Liver (tissue), 9 donors: ENCODE measurements around the gene SNAI3. TPM values are rescaled to one million over a fixed set of nuclear protein-coding genes. Genes with fewer than 3 reads are reported as not detected.

ENCODE experiments used
- DNase-seq: peaks from one replicate; pipeline ENCODE4 v3.0.0-alpha.2; 2017; ENCODE audit warnings: low spot score
- H3K27ac ChIP-seq, 2 donors: one replicate each; pipeline ENCODE4 v1.7.0; 2013; ENCODE audit warnings: inconsistent platforms in 2 of 2, low read length in 2 of 2, control low read depth in 1 of 2, low read depth in 1 of 2, mild to moderate bottlenecking in 1 of 2
- H3K27me3 ChIP-seq, 4 donors: one replicate each; pipeline versions ENCODE4 v1.6.1 to v1.7.0; 2013; ENCODE audit warnings: low read length in 3 of 4, inconsistent platforms in 1 of 4, mild to moderate bottlenecking in 1 of 4, moderate library complexity in 1 of 4; ENCODE audit not compliant: control insufficient read depth in 4 of 4, insufficient read depth in 4 of 4
- H3K36me3 ChIP-seq, 4 donors: one replicate each; pipeline versions ENCODE4 v1.6.1 to v1.7.0; 2013; ENCODE audit warnings: low read length in 3 of 4, mild to moderate bottlenecking in 3 of 4, low read depth in 1 of 4, moderate library complexity in 1 of 4; ENCODE audit not compliant: control insufficient read depth in 4 of 4, insufficient read depth in 3 of 4
- H3K4me1 ChIP-seq, 4 donors: one replicate each; pipeline versions ENCODE4 v1.6.1 to v1.7.0; 2013; ENCODE audit warnings: low read length in 3 of 4, mild to moderate bottlenecking in 3 of 4, moderate library complexity in 1 of 4; ENCODE audit not compliant: control insufficient read depth in 4 of 4, insufficient read depth in 4 of 4
- H3K4me3 ChIP-seq, 3 donors: one replicate each; pipeline versions ENCODE4 v1.6.1 to v1.7.0; 2013; ENCODE audit warnings: low read length in 3 of 3, control low read depth in 1 of 3, low read depth in 1 of 3, mild to moderate bottlenecking in 1 of 3
- H3K9ac ChIP-seq, 2 donors: one replicate each; pipeline ENCODE4 v1.7.0; 2013; ENCODE audit warnings: low read length in 2 of 2, mild to moderate bottlenecking in 2 of 2, moderate library complexity in 2 of 2, control low read depth in 1 of 2, low read depth in 1 of 2
- H3K9me3 ChIP-seq, 4 donors: one replicate each; pipeline versions ENCODE4 v1.6.1 to v1.7.0; 2013; ENCODE audit warnings: low read length in 3 of 4; ENCODE audit not compliant: control insufficient read depth in 4 of 4
- ATF3 ChIP-seq: IDR thresholded peaks from 2 replicates; pipeline ENCODE4 v1.6.1; 2016; ENCODE audit warnings: antibody characterized with exemption
- EGR1 ChIP-seq, 2 donors: IDR thresholded peaks; 2 replicates each; pipeline ENCODE4 v1.6.1; 2016 to 2018; ENCODE audit warnings: antibody characterized with exemption in 2 of 2, low read depth in 2 of 2
- FOXA1 ChIP-seq: IDR thresholded peaks from 2 replicates; pipeline ENCODE4 v1.6.1; 2016; ENCODE audit warnings: antibody characterized with exemption
- FOXA2 ChIP-seq: IDR thresholded peaks from 2 replicates; pipeline ENCODE4 v1.6.1; 2016; ENCODE audit warnings: antibody characterized with exemption
- GABPA ChIP-seq, 2 donors: IDR thresholded peaks in 1 of 2; conservative IDR thresholded peaks in 1 of 2; 2 replicates each; pipeline ENCODE4 v1.6.1; 2016; ENCODE audit warnings: antibody characterized with exemption in 2 of 2, mild to moderate bottlenecking in 1 of 2, moderate library complexity in 1 of 2
- HNF4A ChIP-seq, 2 donors: conservative IDR thresholded peaks; 2 replicates each; pipeline ENCODE4 v1.6.1; 2016; ENCODE audit warnings: antibody characterized with exemption in 2 of 2, mild to moderate bottlenecking in 2 of 2
- HNF4G ChIP-seq: IDR thresholded peaks from 2 replicates; pipeline ENCODE4 v1.6.1; 2016; ENCODE audit warnings: antibody characterized with exemption
- JUND ChIP-seq, 2 donors: IDR thresholded peaks; 2 replicates each; pipeline ENCODE4 v1.6.1; 2016; ENCODE audit warnings: antibody characterized with exemption in 2 of 2
- MAX ChIP-seq: IDR thresholded peaks from 2 replicates; pipeline ENCODE4 v1.6.1; 2016; ENCODE audit warnings: antibody characterized with exemption
- NR2F2 ChIP-seq: IDR thresholded peaks from 2 replicates; pipeline ENCODE4 v1.6.1; 2016; ENCODE audit warnings: antibody characterized with exemption
- RAD21 ChIP-seq, 2 donors: IDR thresholded peaks; 2 replicates each; pipeline ENCODE4 v1.6.1; 2016; ENCODE audit warnings: antibody characterized with exemption in 2 of 2, mild to moderate bottlenecking in 2 of 2
- REST ChIP-seq: IDR thresholded peaks from 2 replicates; pipeline ENCODE4 v1.6.1; 2016; ENCODE audit warnings: antibody characterized with exemption, mild to moderate bottlenecking
- RXRA ChIP-seq, 2 donors: IDR thresholded peaks; 2 replicates each; pipeline ENCODE4 v1.6.1; 2017 to 2018; ENCODE audit warnings: antibody characterized with exemption in 2 of 2, mild to moderate bottlenecking in 1 of 2
- SP1 ChIP-seq: IDR thresholded peaks from 2 replicates; pipeline ENCODE4 v1.6.1; 2018; ENCODE audit warnings: antibody characterized with exemption, mild to moderate bottlenecking
- YY1 ChIP-seq: IDR thresholded peaks from 2 replicates; pipeline ENCODE4 v1.6.1; 2016; ENCODE audit warnings: antibody characterized with exemption, mild to moderate bottlenecking
- ZBTB33 ChIP-seq: IDR thresholded peaks from 2 replicates; pipeline ENCODE4 v1.6.1; 2016; ENCODE audit warnings: antibody characterized with exemption
- WGBS: extraction: QIAGEN DNeasy Blood & Tissue Kit; methylation state at CpG from one replicate; pipeline ENCODE4 v1.1.7; 2013; 5-methylcytosine and 5-hydroxymethylcytosine counted together
- polyA plus RNA-seq, 2 donors: library from polyadenylated mRNA; stranded (reverse) in 1 of 2; unstranded in 1 of 2; fragments of 200-250 nt in 1 of 2; fragments of >200 nt in 1 of 2; fragmentation: Nextera tagmentation in 1 of 2; extraction: Ambion mirVana in 1 of 2; gene quantifications; one replicate each; pipeline versions ENCODE4 v1.2.1 to v1.2.3, GENCODE V29; 2013 to 2015
- total RNA-seq, 2 donors: library from RNA; depleted of rRNA; stranded (reverse); fragments of >200 nt; gene quantifications; one replicate each; pipeline ENCODE4 v1.2.3, GENCODE V29; 2014
- donor health status: healthy.
- donor health status: healthy.
- donor health status: healthy.
- donor health status: healthy.
- donor health status: healthy.

Gene SNAI3
- total and polyA plus RNA-seq, 4 donors: 0.05 to 0.48 (median 0.20) TPM

GRCh38 chr16:88710556-88710955, 24.2 kb upstream of the SNAI3 start:
- no peak for TF ChIP-seq SP1
- TF ChIP-seq JUND (IDR thresholded peaks at IDR 0.05): no peak
- TF ChIP-seq REST: no peak
- no peak for TF ChIP-seq HNF4A (conservative IDR thresholded peaks at IDR 0.05)
- TF ChIP-seq ZBTB33: no peak
- no peak for TF ChIP-seq EGR1 (IDR thresholded peaks at IDR 0.05; ENCODE audit: low read depth in 2 of 2)
- TF ChIP-seq RAD21 (IDR thresholded peaks at IDR 0.05): no peak
- no peak for TF ChIP-seq NR2F2
- no peak for TF ChIP-seq HNF4G
- WGBS: 80% methylated on average over 16 of the region's 16 CpGs
- no peak for DNase-seq
- Histone ChIP-seq H3K9ac (no peak overlapping the region), H3K27ac (no peak overlapping the region), H3K9me3 (no peaks in the 10 kb centered on the region), H3K27me3 (no peaks in the 10 kb centered on the region), H3K4me1 (peaks cover 3 to 20% (median 11%) of the 10 kb centered on the region in 4 donors), H3K36me3 (peaks cover 0 to 23% (median 3%) of the 10 kb centered on the region in 4 donors), H3K4me3 (no peak overlapping the region)

- Histone ChIP-seq H3K27me3 (no peaks in the 10 kb centered on the region), H3K27ac (peak overlapping the region in 1 of 2 donors; percentile 65), H3K4me3 (peak overlapping the region; percentile 77 to 90 (median 83)), H3K9ac (peak overlapping the region; percentile 81 to 95), H3K9me3 (no peaks in the 10 kb centered on the region), H3K4me1 (peaks cover 6 to 31% (median 25%) of the 10 kb centered on the region in 4 donors), H3K36me3 (peaks cover 0 to under 1% (median 0%) of the 10 kb centered on the region in 4 donors)
- TF ChIP-seq SP1: no peak
- no peak for TF ChIP-seq EGR1 (IDR thresholded peaks at IDR 0.05; ENCODE audit: low read depth in 2 of 2)
- TF ChIP-seq HNF4A (conservative IDR thresholded peaks at IDR 0.05): no peak
- no peak for TF ChIP-seq ATF3
- TF ChIP-seq GABPA (IDR thresholded peaks at IDR 0.05 in 1 of 2, conservative IDR thresholded peaks at IDR 0.05 in 1 of 2): no peak
- no peak for TF ChIP-seq RXRA (IDR thresholded peaks at IDR 0.05)
- no peak for TF ChIP-seq FOXA1
- no peak for TF ChIP-seq REST
- no peak for TF ChIP-seq YY1
- no peak for TF ChIP-seq NR2F2
- no peak for TF ChIP-seq FOXA2
- TF ChIP-seq MAX: no peak
- DNase-seq: no peak
- 49% methylated on average over 17 of the region's 17 CpGs for whole genome bisulfite sequencing
Measured at GRCh38 chr16:88706965-88707826, 20.9 kb upstream of the SNAI3 start.
